ENCODE measurements around the gene RHBDF1. TPM values are rescaled to one million over a fixed set of nuclear protein-coding genes. Genes with fewer than 3 reads are reported as not detected.

Gene RHBDF1
- total RNA-seq, 1 donor from 2014 or later, result 20.0 TPM

DNA sequence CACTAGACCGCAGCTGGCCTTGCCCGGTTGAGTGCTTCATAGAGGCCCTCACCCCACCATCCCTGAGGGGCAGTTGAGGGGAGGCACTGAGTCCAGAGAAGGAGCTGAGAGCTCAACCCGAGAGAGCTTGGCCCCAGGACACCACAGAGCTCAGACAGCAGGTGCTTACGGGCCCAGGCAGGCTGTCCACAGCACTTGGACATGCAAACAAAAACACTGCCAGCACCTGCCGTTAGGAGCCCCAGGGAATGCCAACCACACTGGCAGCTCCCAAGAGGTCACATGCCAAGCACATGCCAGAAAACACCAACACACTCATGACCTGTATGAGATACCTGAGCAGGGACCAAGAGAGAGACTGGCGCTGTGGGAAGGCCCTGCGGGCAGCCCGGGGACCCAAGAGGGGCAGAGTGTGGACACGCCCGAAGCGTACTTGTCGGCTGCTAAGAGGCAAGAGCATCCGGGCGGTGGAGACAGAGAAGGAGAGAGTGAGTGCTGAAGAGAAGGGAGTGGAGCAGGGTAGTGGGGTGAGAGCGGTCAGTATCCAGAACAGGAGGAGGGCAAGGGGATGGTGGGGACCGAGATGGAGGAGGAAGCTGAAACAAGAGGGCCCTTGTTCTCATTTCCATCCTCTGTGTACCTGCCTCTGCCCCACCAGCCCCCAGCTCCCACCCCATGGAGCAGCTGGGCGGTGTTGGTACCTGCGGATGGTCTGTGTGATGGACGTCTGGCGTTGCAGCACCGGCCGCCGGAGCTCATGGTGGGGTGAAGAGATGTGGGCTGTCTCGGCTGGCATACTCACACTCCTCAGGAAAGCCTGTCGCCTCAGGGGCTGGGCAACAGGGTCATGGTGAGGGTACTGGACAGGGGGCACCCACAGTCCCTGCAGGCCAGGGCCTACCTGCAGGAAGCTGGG is 8.2 kb downstream of the RHBDF1 start:
- peak; percentile 31 for DNase-seq
- intact Hi-C loops (cut with micrococcal nuclease), result no loop called here
- ATAC-seq, result no peak

GRCh38 chr16:63466-63865 is 9.0 kb downstream of the RHBDF1 start:
- DNase-seq (peak; percentile 32), ATAC-seq (no peak)
- intact Hi-C loops (cut with micrococcal nuclease), result no loop called here

DNA sequence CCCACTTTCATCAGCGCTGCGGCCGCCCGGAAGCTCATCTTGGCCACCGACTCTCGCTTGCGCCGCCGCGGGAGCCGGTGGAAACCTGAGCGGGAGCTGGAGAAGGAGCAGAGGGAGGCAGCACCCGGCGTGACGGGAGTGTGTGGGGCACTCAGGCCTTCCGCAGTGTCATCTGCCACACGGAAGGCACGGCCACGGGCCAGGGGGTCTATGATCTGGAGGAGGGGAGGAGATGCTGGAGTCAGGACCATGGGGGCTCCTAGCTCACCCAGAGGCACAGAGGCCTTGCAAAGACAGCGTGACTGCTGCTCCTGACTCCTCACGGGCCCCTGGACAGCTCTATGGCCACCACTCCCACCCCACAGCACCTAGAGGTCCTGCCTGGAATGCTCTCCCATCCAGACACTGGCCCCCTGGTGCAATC is 9.5 kb downstream of the RHBDF1 start:
- DNase-seq, result peak; percentile 25
- no peak for ATAC-seq
- intact Hi-C loops (cut with micrococcal nuclease), result no loop called here

DNA sequence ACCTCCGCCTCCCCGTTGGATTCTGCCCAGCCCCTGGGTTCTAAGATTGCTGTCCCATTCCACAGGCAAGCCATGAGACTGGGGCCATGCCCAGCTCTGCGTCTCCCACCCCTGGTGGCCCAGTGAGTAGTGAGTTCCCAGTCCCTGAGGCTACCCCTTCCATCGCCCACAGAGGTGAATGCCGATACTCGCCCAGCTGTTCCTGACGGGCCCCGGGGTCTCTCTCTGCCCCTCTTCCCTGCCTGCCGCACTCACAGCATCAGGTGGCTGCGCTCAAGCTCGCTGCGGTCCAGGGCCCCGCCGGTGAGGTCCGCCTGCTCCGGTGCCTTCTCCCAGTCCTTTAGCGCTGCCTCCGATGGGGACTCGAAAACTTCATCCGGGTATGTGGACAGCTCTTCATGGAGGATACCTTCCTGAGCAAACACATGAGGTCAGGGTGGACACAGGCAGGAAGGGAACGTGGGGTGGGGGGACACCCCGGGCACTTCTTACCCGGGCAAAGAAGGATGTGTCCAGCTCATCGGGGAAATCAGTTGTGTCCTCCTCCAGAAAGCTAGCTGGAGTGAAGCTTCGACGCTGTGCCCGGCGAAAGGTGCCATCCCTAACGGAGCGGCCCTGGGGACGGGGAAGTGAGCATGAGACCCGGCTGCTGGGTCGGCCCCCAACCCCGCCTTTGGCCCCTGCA is 10.0 kb downstream of the RHBDF1 start:
- ATAC-seq, result no peak
- peak; percentile 22 for DNase-seq

GRCh38 chr16:61879-62281 is 10.6 kb downstream of the RHBDF1 start:
- no peak for ATAC-seq
- intact Hi-C loops (cut with micrococcal nuclease), result no loop called here
- peak; percentile 30 for DNase-seq

More for the DNA sequence above, 10.0 kb downstream of the RHBDF1 start:
- intact Hi-C loops (cut with micrococcal nuclease), result no loop called here

DNA sequence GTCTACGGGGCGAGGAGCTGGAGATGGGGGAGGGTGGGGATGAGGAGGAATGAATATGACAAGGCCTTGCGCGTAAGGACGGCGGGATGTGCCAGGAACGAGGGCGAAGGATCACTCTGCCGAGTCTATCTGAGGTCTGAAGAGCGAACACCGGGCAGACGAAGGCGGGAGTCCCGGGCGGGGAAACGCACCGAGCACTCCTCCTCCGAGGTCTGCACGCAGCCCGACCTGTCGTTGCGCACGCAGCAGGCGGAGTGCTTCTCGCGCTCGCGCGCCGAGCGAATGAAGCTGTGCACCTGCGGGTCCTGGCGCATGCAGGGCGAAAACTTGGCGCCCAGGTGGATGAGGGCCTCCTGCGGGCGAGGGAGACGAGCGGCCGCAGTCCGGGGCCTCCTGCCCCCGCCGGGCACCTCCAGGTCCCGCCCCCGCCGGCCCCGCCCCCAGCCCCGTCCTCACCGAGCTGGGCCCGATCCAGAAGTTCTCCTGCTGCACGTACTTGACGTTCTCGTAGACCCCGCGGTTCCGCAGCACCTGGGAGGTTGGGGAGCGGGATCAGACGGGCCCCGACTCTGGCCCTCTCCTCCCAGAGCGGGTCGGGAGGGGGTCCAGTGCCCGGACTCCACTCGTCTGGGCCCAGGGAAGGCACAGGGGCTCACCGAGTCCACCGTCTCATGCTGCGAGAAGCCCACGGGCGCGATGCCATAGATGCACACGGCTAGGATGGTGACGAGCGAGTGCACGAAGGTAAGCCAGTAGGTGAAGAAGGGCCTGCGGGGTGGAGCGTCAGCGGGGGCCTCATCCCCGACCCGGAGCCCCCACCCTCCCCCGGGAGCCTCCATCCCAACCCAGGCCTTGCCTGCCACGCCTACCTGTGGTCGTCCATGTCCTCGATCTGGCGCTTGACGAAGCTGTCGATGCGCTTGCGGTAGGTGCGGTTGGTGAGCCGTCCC is 11.2 kb downstream of the RHBDF1 start:
- no peak for ATAC-seq
- intact Hi-C loops (cut with micrococcal nuclease), result no loop called here
- peak; percentile 27 for DNase-seq

DNA sequence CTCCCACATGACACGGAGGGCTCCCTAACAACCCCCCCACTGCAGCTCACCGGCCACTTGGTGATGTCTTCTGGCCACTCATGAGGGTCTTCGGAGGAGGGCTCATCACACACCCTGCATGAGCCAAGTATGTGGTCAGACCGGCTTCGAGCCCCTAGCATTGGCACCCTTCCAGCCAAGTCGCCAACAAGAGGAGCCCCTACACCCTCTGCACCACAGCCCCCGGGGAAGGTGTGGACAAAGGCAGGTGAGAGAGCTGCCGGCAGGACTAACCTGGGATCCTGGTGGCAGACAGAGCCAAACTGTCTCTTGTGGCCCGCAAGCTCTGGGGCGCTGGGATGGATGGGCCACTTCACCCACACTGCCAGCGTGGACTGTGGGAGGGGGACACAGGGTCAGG is 12.3 kb downstream of the RHBDF1 start:
- DNase-seq, result peak; percentile 18
- intact Hi-C loops (cut with micrococcal nuclease), result no loop called here
- no peak for ATAC-seq

- intact Hi-C loops (cut with micrococcal nuclease), result no loop called here
- DNase-seq (peak; percentile 10), ATAC-seq (no peak)
These were observed 12.9 kb downstream of the RHBDF1 start for GRCh38 chr16:59440-60059.

DNA sequence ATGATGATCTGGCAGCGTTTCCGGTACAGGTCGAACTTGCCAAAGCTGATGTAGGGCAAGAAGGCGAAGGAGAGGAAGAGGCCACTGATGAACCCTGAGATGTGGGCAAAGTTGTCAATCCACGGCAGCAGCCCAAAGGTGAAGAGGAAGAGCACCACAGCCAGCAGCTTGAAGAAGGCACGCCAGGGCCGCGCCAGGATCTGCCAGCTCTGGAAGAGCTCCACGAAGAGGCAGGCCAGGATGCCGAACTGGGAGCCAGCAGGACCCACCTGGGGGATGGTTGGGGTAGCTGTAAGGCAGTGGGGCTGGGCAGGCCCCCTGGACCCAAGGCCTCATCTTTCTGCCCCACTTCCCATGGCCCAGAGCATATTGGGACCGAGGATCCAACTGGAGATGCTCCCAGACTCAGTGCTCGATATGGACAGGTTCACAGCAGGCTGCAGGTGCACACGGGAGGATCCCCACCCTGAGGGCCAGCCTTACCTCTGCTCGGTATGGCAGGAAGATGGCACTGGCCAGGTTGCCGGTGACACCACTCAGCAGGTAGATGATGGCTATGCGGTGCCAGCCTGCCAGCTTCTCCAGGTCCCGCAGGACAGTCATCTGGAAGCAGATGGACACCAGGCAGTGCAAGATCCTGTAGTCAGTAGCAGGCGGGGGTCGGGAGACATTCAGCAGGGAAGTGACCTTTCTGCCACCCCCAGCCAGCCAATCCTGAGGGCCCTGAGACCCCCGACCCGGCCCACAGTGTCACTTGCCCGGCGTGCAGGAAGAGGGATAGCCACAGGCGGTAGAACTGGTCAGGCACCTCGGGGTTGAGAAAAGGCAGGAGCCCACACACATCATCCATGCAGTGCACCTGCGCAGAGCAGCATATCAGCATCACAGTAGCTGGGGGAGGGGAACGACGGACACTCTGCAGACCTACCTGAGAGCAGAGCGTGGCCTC is 13.7 kb downstream of the RHBDF1 start:
- intact Hi-C loops (cut with micrococcal nuclease), result no loop called here
- DNase-seq (peak; percentile 23), ATAC-seq (no peak)

DNA sequence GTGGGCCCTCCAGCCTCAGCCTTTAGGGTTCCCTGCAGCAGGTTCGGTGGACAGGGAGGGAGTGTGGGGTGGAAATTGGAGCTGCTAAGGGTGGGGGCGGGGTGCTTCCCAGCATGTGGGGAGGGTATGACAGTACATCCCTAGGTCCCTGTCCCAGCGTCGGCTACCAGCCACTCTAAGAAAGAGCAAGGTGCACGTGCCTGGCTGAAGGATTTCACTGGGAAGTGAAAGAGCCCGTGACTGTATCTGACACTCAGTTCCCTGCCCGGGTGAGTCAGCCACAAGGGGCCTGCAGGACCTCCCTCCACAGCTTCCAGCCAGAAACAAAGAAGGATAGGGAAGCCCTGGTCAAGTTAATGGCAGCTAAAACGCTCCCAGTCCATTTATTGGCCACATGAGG is 14.7 kb downstream of the RHBDF1 start:
- DNase-seq (no peak), ATAC-seq (no peak)
- intact Hi-C loops (cut with micrococcal nuclease), result no loop called here

DNA sequence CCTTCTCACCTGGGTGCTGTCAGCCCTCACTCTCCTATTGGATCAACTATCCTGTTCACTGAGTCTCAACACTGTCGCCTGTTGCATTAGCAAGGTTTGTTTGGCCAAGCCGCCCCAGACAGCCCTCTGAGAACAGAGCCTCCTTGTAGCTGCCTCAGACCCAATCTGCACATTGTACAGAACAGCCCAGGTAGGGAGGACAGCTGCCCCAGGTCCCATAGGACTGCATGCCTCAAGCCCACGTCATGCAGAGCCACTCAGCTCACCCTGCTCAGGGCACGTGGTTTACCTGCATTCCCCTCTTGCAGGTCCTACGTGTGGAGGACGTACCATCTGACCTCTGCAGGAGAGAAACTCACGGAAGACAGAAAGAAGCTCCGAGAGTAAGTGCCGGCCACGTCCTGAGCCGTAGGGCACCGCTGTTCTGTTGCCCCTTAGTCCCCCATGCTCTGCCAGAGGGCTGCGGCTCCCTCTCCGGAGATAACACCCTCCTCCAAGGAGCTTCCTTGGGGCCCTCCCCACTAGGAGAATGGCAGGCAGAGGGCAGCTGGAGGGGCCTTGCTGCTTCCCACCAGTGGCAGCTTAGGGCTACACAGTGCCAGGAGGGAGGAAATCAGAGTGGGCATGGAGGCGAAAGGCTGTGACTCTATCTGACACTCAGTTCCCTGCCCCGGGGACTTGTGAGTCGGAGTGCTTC is 16.1 kb downstream of the RHBDF1 start:
- intact Hi-C loops (cut with micrococcal nuclease), result no loop called here
- DNase-seq (peak; percentile 18), ATAC-seq (no peak)

- ATAC-seq (no peak), DNase-seq (peak; percentile 22)
- intact Hi-C loops (cut with micrococcal nuclease), result no loop called here
These were observed 16.8 kb downstream of the RHBDF1 start for GRCh38 chr16:55571-56136.

DNA sequence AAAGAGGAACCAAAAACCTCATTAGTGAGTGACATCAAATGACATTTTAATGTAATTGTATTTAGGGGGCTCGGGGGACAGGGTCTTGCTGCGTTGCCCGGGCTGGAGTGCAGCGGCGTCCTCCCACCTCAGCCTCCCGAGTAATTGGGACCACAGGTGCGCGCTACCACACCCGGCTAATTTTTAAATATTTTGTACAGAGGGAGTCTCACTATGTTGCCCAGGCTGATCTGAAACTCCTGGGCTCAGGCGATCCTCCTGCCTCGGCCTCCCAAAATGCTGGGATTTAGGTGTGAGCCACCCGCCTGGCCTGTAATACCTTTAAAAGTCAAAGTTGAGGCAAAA is 18.2 kb downstream of the RHBDF1 start:
- intact Hi-C loops (cut with micrococcal nuclease), result no loop called here
- ATAC-seq (no peak), DNase-seq (no peak)

DNA sequence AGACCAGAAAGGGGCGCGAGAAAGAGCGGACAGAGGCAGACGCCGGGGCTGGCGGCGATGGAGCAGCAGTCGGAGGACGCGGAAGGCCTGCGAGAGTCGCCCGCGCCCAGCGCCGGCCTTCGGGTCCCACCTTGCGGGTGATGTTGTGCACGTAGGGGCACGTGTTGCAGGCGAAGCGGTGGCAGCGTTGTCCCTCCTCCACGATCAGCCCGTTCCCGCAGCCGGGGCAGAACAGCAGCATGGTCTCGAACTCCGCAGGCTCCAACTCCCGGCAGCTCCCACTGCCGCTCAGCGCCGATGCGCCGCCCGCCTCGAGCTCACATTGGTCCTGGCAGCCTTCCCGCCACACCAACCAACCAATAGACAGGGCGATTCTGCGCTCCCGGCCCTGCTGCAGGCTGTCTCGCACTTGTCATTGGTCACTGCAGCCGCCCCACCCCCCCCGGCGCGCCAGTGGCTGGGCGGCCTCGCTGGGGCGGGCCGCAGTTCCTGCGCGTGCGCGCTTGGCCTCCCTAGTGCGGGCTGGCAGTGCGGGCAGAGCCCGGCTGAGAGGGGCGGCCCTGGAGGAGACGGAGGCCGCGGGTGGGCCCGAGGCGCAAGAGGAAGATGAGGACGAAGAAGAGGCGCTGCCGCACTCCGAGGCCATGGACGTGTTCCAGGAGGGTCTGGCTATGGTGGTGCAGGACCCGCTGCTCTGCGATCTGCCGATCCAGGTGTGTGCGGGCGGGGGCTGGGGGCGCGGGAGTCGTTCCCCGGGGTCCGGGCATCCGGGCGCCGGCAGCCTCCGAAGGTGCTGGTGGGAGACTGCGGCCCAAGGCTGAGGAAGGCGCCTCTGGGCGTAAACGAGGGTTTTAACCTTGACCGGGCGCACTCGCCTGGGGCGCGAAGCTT is 18.8 kb downstream of the RHBDF1 start, which contains the start of the genes POLR3K and SNRNP25:
POLR3K (minus strand) TSS at position 263 of the 891 bp plus-strand sequence; CDS start at position 241, 22 bp downstream.
SNRNP25 (plus strand) TSS at position 483 of the 891 bp plus-strand sequence; CDS start at position 672, 189 bp downstream.
- intact Hi-C loops (cut with micrococcal nuclease), result no loop called here
- ATAC-seq, result peak; percentile 95

GRCh38 chr16:50769-51591 is 21.5 kb downstream of the RHBDF1 start:
- DNase-seq (no peak), ATAC-seq (no peak)
- intact Hi-C loops (cut with micrococcal nuclease), result no loop called here

More for the DNA sequence above, 18.8 kb downstream of the RHBDF1 start, which contains the start of the genes POLR3K and SNRNP25:
- peak; percentile 100 for DNase-seq
